ENCODE measurements around the gene C18orf63.

DNA sequence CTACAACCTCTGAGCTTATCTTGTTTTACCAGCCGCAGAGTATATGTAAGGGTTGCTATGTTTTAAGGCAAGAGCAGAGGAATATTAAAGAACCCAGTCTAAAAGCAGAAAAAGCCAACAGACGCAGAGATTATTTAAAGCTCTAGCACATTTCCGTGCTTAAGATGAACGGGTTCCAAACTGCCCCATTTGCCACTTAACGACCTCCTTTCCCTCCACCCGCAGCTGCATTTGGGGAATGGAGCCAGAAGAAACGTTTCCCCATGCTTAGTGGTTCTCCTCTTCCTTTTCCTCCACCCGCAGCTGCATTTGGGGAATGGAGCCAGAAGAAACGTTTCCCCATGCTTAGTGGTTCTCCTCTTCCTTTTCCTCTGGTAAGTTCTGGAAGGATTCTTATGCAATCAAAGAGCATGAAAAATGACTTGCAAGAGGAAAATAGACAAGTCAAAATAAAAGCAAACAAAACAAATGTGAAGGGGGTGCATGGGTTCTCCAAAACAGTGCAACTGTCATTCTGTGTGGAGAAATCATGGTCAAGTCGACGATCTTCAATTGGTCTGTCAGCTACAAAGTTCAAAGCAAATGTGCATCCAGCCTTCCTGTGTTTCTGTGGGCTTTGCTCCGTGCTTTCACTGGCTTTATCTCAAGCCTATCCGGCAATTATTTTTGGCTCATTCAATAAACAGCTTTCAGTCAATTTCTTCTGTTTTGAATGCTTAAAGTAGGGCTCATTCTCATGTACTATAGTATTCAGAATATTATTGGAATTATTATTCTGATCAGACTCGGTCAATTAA lies 83.7 kb downstream of the C18orf63 start:
- no peak for TF ChIP-seq CTCF (IDR thresholded peaks at IDR 0.05)
- no peak for TF ChIP-seq ZFX (IDR thresholded peaks at IDR 0.05; ENCODE audit: borderline replicate concordance)
